ENCODE measurements around the gene TADA2B.

Gene TADA2B

GRCh38 chr4:7052313-7052712 is 9.1 kb downstream of the TADA2B start:
- DNase-seq, result no peak
- TF ChIP-seq GATA1 (IDR thresholded peaks at IDR 0.05; ENCODE audit: low read depth, low read length) (no peak), POLR2A (IDR thresholded peaks at IDR 0.05; ENCODE audit: low read length) (no peak)

GRCh38 chr4:7052923-7053715 is 9.9 kb downstream of the TADA2B start:
- TF ChIP-seq GATA1 (IDR thresholded peaks at IDR 0.05; ENCODE audit: low read depth, low read length), result no peak
- TF ChIP-seq POLR2A (IDR thresholded peaks at IDR 0.05; ENCODE audit: low read length), result no peak
- peak; percentile 88 to 93 for DNase-seq

DNA sequence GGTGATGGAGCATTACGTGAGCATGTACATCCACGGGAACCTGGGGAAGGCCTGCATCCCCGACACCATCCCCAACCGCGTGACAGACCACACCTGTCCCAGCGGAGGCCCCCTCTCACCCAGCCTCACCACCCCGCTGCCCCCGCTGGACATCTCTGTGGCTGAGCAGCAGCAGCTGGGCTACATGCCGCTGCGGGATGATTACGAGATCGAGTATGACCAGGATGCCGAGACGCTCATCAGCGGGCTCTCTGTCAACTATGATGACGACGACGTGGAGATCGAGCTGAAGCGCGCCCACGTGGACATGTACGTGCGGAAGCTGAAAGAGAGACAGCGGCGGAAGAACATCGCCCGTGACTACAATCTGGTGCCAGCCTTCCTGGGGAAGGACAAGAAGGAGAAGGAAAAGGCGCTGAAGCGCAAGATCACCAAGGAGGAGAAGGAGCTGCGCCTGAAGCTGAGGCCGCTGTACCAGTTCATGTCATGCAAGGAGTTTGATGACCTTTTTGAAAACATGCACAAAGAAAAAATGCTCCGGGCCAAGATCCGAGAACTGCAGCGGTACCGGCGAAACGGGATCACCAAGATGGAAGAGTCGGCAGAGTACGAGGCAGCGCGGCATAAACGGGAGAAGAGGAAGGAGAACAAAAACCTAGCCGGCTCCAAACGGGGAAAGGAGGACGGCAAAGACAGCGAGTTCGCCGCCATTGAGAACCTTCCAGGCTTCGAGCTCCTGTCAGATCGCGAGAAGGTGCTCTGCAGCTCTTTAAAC is 11.1 kb downstream of the TADA2B start:
- no peak for DNase-seq
- TF ChIP-seq GATA1 (IDR thresholded peaks at IDR 0.05; ENCODE audit: low read depth, low read length) (no peak), POLR2A (IDR thresholded peaks at IDR 0.05; ENCODE audit: low read length) (no peak)

DNA sequence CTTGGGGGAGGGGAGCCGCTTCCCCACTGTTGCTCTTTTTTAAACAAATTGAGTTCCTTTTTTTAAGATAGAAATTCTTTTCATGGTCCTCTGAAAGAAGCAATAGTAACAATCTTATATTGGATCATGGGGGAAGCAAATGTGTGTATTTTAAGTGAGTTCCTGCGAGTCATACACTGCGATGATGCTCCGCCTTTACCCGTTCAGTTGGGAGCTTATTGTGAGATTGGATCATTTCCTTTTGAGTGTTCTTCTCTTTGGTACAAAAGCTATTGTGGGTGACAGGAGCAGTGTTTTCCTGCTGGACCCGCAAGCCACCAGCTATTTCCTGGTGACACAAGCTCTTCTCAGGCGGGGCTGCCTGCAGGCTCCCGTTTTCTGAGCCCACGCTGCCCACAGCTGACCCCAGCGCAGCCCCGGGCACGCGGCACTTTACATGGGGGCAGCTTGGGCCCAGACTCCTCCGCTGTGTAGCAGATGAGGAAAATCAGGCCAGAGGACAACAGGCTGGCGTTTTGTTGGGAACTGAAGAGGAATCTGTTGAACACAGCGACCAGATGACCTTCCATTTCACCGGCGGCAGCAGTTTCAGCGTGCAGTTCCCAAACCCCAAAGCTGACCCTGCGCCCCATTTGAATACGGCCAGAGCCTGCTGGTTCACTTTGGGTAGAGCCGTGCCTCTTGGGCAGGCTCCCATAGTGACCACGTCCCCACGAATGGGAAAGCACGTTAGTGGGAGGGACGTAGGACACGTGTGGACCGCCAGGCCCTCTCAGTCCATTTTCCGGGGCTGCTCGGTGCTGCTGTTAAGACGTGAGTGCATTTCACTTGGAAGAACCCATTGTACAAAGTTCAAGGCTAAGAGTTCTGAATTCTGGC is 12.2 kb downstream of the TADA2B start:
- DNase-seq, result no peak
- TF ChIP-seq POLR2A (IDR thresholded peaks at IDR 0.05; ENCODE audit: low read length) (no peak), GATA1 (IDR thresholded peaks at IDR 0.05; ENCODE audit: low read depth, low read length) (no peak)

DNA sequence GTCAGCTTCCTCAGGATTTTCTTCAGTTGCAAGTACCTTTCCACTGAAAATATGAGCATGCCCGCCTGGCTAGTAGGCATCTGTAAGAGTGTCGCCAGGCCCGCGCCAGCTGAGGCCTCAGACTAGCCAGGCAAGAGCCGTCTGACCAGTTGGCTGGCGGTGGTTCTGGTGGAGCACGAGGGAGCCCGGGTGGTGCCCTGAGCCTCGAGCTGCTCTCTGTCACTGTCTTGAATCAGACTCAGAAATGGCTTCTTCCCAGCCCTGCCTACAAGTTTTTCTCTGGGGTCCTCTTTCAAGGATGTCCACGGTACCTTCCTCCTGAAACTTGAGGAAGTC is 12.8 kb downstream of the TADA2B start:
- no peak for DNase-seq
- no peak for TF ChIP-seq GATA1 (IDR thresholded peaks at IDR 0.05; ENCODE audit: low read depth, low read length)
- TF ChIP-seq POLR2A (IDR thresholded peaks at IDR 0.05; ENCODE audit: low read length), result no peak

DNA sequence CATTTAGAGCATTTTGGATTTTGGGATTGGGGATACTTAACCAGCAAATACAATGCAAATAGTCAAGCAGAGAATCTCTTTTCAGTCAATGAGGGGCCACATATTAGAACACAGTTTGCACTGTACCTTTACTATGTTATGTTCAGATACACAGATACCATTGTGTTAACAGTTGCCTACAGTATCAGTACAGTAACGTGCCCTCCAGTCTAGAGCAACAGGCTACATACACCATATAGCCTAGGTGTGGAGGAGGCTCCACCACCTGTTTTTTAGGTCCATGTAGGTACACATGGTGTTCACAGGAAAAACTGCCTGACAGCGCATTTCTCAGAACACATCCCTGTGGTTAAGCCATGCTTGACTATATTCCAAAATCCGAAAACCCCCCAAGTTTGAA is 15.6 kb downstream of the TADA2B start:
- DNase-seq, result no peak
- TF ChIP-seq POLR2A (IDR thresholded peaks at IDR 0.05; ENCODE audit: low read length) (peak; percentile 21), GATA1 (IDR thresholded peaks at IDR 0.05; ENCODE audit: low read depth, low read length) (no peak)

- TF ChIP-seq POLR2A (IDR thresholded peaks at IDR 0.05; ENCODE audit: low read length), result no peak
- no peak for TF ChIP-seq GATA1 (IDR thresholded peaks at IDR 0.05; ENCODE audit: low read depth, low read length)
- no peak for DNase-seq
Observed at GRCh38 chr4:7059662-7060061, 16.5 kb downstream of the TADA2B start.

DNA sequence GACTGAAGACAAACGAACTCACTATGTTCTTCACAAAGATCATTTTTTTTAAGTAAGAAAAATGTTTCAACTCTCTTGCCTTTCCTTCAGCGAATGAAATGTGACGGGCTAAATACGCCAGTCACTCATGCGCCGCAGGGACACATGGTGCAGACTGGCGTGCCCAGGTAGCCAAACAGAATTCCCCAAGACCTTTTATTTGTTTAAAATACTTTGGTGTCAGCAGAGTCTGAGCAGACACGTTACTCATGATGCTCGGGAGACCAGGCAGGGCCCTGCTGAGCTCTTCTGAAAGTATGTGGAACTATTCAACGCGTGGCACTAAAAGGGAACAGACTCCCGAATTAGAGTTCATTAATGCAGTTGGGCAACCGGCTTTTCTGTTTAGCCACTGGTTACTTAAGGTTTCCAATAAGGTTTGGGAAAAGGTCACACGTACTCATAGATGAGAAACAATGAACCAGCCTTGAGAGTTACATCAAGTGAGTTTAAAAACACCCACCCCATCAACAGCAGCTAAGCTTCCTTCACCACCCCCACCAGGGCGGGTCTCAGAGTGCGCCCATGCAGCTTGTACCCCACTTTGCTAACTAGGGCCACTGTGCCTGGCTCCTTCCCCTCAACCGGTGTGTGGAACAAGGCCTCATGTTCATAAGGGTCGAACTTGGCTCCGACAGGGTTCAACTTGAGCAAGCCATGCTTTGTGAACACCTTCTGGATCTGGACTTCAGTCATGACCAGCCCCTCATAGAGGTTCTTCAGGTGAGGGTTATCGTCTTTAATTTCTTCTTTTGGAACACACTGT is 17.4 kb downstream of the TADA2B start:
- TF ChIP-seq GATA1 (IDR thresholded peaks at IDR 0.05; ENCODE audit: low read depth, low read length) (no peak), POLR2A (IDR thresholded peaks at IDR 0.05; ENCODE audit: low read length) (no peak)
- no peak for DNase-seq

DNA sequence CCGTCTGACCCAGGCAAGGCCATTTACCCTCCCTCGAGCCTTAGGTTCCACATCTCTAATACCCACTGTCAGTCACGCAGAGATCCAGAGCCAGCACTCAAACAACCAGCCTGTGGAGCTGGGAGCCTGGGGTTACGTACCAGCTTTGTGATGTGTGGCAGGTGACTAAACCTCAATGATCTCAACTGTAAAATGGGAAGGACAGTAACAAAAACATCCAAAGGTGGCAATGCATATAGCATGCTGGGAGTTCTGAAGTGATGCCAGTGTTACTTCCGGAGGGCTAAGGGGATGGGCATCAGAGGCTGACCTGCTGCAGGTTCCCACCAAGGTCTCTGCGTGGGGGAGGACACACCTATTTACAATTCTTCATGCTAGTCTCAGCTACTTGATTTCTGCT is 18.6 kb downstream of the TADA2B start:
- TF ChIP-seq POLR2A (IDR thresholded peaks at IDR 0.05; ENCODE audit: low read length) (no peak), GATA1 (IDR thresholded peaks at IDR 0.05; ENCODE audit: low read depth, low read length) (no peak)
- no peak for DNase-seq

DNA sequence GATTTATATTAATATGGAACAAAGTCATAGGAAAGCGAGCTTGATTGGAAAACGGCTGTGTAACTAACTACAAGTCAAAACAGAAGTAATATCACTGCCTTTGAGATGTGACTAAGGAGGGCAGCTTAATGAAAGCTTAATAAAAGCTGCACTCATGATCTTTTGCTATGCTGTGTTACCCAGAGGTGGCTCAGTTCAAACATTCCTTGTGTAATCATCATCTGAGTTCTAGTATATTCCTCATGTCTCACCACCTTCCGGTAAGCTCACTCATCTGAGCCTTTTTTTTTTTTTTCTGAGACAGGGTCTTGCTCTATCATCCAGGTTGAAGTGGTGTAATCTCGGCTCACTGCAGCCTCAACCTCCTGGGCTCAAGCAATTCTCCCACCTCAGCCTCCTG is 19.6 kb downstream of the TADA2B start:
- TF ChIP-seq POLR2A (IDR thresholded peaks at IDR 0.05; ENCODE audit: low read length) (no peak), GATA1 (IDR thresholded peaks at IDR 0.05; ENCODE audit: low read depth, low read length) (no peak)
- no peak for DNase-seq

GRCh38 chr4:7063362-7063761 is 20.2 kb downstream of the TADA2B start:
- TF ChIP-seq POLR2A (IDR thresholded peaks at IDR 0.05; ENCODE audit: low read length) (no peak), GATA1 (IDR thresholded peaks at IDR 0.05; ENCODE audit: low read depth, low read length) (no peak)
- no peak for DNase-seq

DNA sequence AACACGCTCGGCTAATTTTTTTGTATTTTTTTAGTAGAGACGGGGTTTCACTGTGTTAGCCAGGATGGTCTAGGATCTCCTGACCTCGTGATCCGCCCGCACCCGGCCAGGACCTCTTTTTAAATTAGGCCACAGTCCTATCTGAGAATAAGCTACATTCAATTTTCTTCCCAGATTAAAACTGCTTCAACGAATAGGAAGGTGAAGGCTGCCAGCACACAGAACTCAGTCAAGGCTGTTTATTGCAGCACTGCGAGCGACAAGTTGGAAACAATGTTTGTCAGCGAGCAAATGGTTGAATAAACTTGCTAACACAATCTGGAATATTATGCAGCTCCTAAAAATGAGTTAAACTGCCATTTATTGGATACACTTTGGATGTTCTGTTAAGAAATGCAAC is 22.8 kb downstream of the TADA2B start:
- DNase-seq, result no peak
- TF ChIP-seq GATA1 (IDR thresholded peaks at IDR 0.05; ENCODE audit: low read depth, low read length), result no peak
- TF ChIP-seq POLR2A (IDR thresholded peaks at IDR 0.05; ENCODE audit: low read length), result no peak

DNA sequence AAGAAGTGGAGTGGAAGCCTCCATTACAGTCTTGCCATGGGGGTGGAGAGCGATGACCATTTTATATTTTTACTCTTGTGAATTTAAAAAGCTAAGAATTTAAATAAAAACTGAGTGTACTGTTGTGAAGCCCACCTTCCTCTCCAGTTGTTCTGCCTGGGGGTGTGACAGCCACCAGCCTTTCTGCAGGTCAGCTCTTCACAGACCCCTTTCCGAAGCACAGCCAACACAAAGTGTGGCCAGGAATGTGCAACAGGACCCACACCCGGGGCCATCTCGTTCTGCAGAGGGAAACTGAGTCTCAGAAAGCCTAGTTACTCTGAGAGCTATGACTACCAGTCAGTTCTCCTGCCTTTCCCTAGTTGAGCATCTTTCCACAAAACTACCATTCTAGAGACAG is 23.3 kb downstream of the TADA2B start:
- no peak for DNase-seq
- no peak for TF ChIP-seq POLR2A (IDR thresholded peaks at IDR 0.05; ENCODE audit: low read length)
- no peak for TF ChIP-seq GATA1 (IDR thresholded peaks at IDR 0.05; ENCODE audit: low read depth, low read length)

Data from erythroblast (primary cell).